ENCODE measurements around the gene ZNF92. TPM values are rescaled to one million over a fixed set of nuclear protein-coding genes. Genes with fewer than 3 reads are reported as not detected.
"Not testable (repeated sequence)": the region's sequence is repeated elsewhere in the genome, so short reads cannot be mapped to it uniquely, and the experiment has no call there.

Gene ZNF92
- total RNA-seq, 1 experiment from 2014 or later, result 4.1 TPM

- H4K20me1 ChIP-seq (ENCODE audit: insufficient read depth), result no peaks in the 10 kb centered on the region
- no peak overlapping the region for H3K27ac ChIP-seq
- H3K4me3 ChIP-seq, result no peak overlapping the region
- no peaks in the 10 kb centered on the region for H3K36me3 ChIP-seq (ENCODE audit: low read depth)
- no peaks in the 10 kb centered on the region; the same call in 1 of the 2 replicates for H3K27me3 ChIP-seq (ENCODE audit: insufficient read depth, low read depth)
- H2AFZ ChIP-seq, result no peak overlapping the region
- POLR2A ChIA-PET (ENCODE audit: unreplicated experiment), result no interaction called here
- H3K9me2 ChIP-seq (ENCODE audit: insufficient read depth), result no peaks in the 10 kb centered on the region
- H3K9me3 ChIP-seq (ENCODE audit: insufficient read depth, low read depth), result no peaks in the 10 kb centered on the region
- BruUV-seq (replicated peaks), result no TSS peak
- no peak for DNase-seq
- H3K79me2 ChIP-seq (ENCODE audit: low read depth), result no peaks in the 10 kb centered on the region
- CTCF ChIA-PET, result no interaction called here
- H3F3A ChIP-seq (ENCODE audit: insufficient read depth, low read depth), result no peaks in the 10 kb centered on the region
- no peaks in the 10 kb centered on the region for H3K4me1 ChIP-seq (replicated peaks; ENCODE audit: insufficient read depth)
- intact Hi-C loops (cut with micrococcal nuclease; ENCODE audit: unreplicated experiment), result no loop called here
- TF ChIP-seq EZH2 (IDR thresholded peaks at IDR 0.05; ENCODE audit: low read depth), result no peak
- TF ChIP-seq, protein P1, sequence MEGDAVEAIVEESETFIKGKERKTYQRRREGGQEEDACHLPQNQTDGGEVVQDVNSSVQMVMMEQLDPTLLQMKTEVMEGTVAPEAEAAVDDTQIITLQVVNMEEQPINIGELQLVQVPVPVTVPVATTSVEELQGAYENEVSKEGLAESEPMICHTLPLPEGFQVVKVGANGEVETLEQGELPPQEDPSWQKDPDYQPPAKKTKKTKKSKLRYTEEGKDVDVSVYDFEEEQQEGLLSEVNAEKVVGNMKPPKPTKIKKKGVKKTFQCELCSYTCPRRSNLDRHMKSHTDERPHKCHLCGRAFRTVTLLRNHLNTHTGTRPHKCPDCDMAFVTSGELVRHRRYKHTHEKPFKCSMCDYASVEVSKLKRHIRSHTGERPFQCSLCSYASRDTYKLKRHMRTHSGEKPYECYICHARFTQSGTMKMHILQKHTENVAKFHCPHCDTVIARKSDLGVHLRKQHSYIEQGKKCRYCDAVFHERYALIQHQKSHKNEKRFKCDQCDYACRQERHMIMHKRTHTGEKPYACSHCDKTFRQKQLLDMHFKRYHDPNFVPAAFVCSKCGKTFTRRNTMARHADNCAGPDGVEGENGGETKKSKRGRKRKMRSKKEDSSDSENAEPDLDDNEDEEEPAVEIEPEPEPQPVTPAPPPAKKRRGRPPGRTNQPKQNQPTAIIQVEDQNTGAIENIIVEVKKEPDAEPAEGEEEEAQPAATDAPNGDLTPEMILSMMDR (conservative IDR thresholded peaks at IDR 0.05), result no peak
- H3K4me2 ChIP-seq, result no peak overlapping the region
Observed at GRCh38 chr7:65422670-65423069, 49.0 kb downstream of the ZNF92 start.

DNA sequence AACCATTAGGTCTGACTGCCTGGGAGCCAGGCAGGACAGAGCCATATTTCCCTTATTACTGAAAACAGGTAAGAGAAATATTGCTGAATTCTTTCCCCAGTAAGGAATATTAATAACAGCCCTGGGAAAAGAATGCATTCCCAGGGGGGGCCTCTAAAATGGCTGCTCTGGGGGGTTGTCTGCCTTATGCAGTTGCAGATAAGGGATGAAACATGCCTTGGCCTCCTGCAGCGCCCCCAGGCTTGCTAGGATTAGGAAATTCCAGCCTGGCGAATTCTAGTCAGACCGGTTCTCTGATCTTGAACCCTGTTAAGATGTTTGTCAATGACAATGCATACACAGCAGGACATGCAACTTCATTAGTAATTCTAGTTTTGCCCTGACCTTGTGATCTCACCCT lies 49.6 kb downstream of the ZNF92 start:
- intact Hi-C loops (cut with micrococcal nuclease; ENCODE audit: unreplicated experiment); H3K4me2 ChIP-seq; POLR2A ChIA-PET (ENCODE audit: unreplicated experiment); H3K4me3 ChIP-seq; H3K36me3 ChIP-seq (ENCODE audit: low read depth); H2AFZ ChIP-seq; H3K27me3 ChIP-seq (ENCODE audit: insufficient read depth, low read depth); H3F3A ChIP-seq (ENCODE audit: insufficient read depth, low read depth); CTCF ChIA-PET; H3K27ac ChIP-seq; DNase-seq; BruUV-seq (replicated peaks); H3K9me3 ChIP-seq (ENCODE audit: insufficient read depth, low read depth); H3K4me1 ChIP-seq (replicated peaks; ENCODE audit: insufficient read depth); H3K9me2 ChIP-seq (ENCODE audit: insufficient read depth); H4K20me1 ChIP-seq (ENCODE audit: insufficient read depth); H3K79me2 ChIP-seq (ENCODE audit: low read depth): not testable (repeated sequence)

- no peaks in the 10 kb centered on the region for H3K9me2 ChIP-seq (ENCODE audit: insufficient read depth)
- no peak overlapping the region for H2AFZ ChIP-seq
- DNase-seq, result no peak
- peaks cover 5% of the 10 kb centered on the region; the same call in 1 of the 2 replicates for H3K9me3 ChIP-seq (ENCODE audit: insufficient read depth, low read depth)
- H3K4me3 ChIP-seq, result no peak overlapping the region
- H4K20me1 ChIP-seq (ENCODE audit: insufficient read depth), result no peaks in the 10 kb centered on the region
- BruUV-seq (replicated peaks), result no TSS peak
- no peak overlapping the region for H3K27ac ChIP-seq
- intact Hi-C loops (cut with micrococcal nuclease; ENCODE audit: unreplicated experiment), result no loop called here
- H3K27me3 ChIP-seq (ENCODE audit: insufficient read depth, low read depth), result no peaks in the 10 kb centered on the region
- TF ChIP-seq EZH2 (IDR thresholded peaks at IDR 0.05; ENCODE audit: low read depth), result no peak
- TF ChIP-seq, protein P1 (conservative IDR thresholded peaks at IDR 0.05), result no peak
- ChIA-PET POLR2A (ENCODE audit: unreplicated experiment) (no interaction called here), CTCF (no interaction called here)
- H3K4me1 ChIP-seq (replicated peaks; ENCODE audit: insufficient read depth), result no peaks in the 10 kb centered on the region
- H3K4me2 ChIP-seq, result no peak overlapping the region
- no peaks in the 10 kb centered on the region for H3K36me3 ChIP-seq (ENCODE audit: low read depth)
- H3K79me2 ChIP-seq (ENCODE audit: low read depth), result no peaks in the 10 kb centered on the region
- H3F3A ChIP-seq (ENCODE audit: insufficient read depth, low read depth), result peaks cover 13% of the 10 kb centered on the region; the same call in 1 of the 2 replicates
Observed at GRCh38 chr7:65429642-65430343, 56.1 kb downstream of the ZNF92 start.

All from PC-9 (cell line).